Dendritic cell treated with granulocyte-macrophage colony-stimulating factor and Interleukin-4, amounts not matched to agents 40 ng/mL and 50 ng/mL, for 4 days (primary cell): Measurements from ENCODE around the gene ZNF844.

ENCODE experiments used
- H3K27ac Mint-ChIP-seq: one replicate; pipeline ENCODE4 v1.8.0; 2022; ENCODE audit warnings: mild to moderate bottlenecking, mixed read lengths
- H3K27me3 Mint-ChIP-seq: one replicate; pipeline ENCODE4 v1.8.0; 2022; ENCODE audit warnings: mild to moderate bottlenecking, mixed read lengths
- H3K36me3 Mint-ChIP-seq: one replicate; pipeline ENCODE4 v1.8.0; 2022; ENCODE audit warnings: low read depth, mixed read lengths
- H3K4me1 Mint-ChIP-seq: one replicate; pipeline ENCODE4 v1.8.0; 2022; ENCODE audit warnings: low read depth, mixed read lengths
- H3K4me3 Mint-ChIP-seq: one replicate; pipeline ENCODE4 v1.8.0; 2022; ENCODE audit warnings: mild to moderate bottlenecking, moderate library complexity, mixed read lengths
- H3K9me3 Mint-ChIP-seq: one replicate; pipeline ENCODE4 v1.8.0; 2022; ENCODE audit warnings: mixed read lengths
- intact Hi-C: fragments of 100-400 bp; cut with micrococcal nuclease; formaldehyde crosslinking; loops from one replicate; pipeline ENCODE4 v1.15.0; 2022

ZNF844 gene

GRCh38 chr19:12064590-12065538, at the start of gene ZNF844:
ZNF844 (plus strand) TSS chr19:12064731; CDS start chr19:12064874, 143 bp downstream.
- intact Hi-C loops: loop anchor here (1.0 to 2.0 kb wide), 2 partner anchors 28 to 30 kb away; partner anchors contain the start of gene ZNF433
- H3K9me3 Mint-ChIP-seq: peaks cover 33% of the 10 kb centered on the region
- H3K27ac Mint-ChIP-seq: peak within 1 kb of the TSS; percentile 96
- no peaks in the 10 kb centered on the region for H3K27me3 Mint-ChIP-seq
- H3K4me3 Mint-ChIP-seq: peak within 1 kb of the TSS; percentile 92
- peaks cover 52% of the 10 kb centered on the region for H3K36me3 Mint-ChIP-seq
- H3K4me1 Mint-ChIP-seq: peaks cover 21% of the 10 kb centered on the region

GRCh38 chr19:12015015-12015752, 49.3 kb upstream of the ZNF844 start:
- peaks cover 90% of the 10 kb centered on the region for H3K36me3 Mint-ChIP-seq
- peaks cover 82% of the 10 kb centered on the region for H3K9me3 Mint-ChIP-seq
- H3K4me3 Mint-ChIP-seq: no peak overlapping the region
- no peaks in the 10 kb centered on the region for H3K27me3 Mint-ChIP-seq
- no peak overlapping the region for H3K27ac Mint-ChIP-seq
- intact Hi-C loops: no loop called here
- H3K4me1 Mint-ChIP-seq: no peaks in the 10 kb centered on the region

GRCh38 chr19:12015753-12016116, 48.8 kb upstream of the ZNF844 start:
- intact Hi-C loops: no loop called here
- peaks cover 89% of the 10 kb centered on the region for H3K36me3 Mint-ChIP-seq
- no peaks in the 10 kb centered on the region for H3K4me1 Mint-ChIP-seq
- H3K9me3 Mint-ChIP-seq: peaks cover 82% of the 10 kb centered on the region
- no peak overlapping the region for H3K27ac Mint-ChIP-seq
- H3K4me3 Mint-ChIP-seq: no peak overlapping the region
- no peaks in the 10 kb centered on the region for H3K27me3 Mint-ChIP-seq

GRCh38 chr19:12034198-12034597, 30.3 kb upstream of the ZNF844 start:
- Mint-ChIP-seq H3K9me3 (no peaks in the 10 kb centered on the region), H3K27me3 (peaks cover 9% of the 10 kb centered on the region), H3K4me1 (peaks cover 26% of the 10 kb centered on the region), H3K4me3 (peak overlapping the region; percentile 79), H3K27ac (peak overlapping the region; percentile 87), H3K36me3 (peaks cover 28% of the 10 kb centered on the region)
- intact Hi-C loops: loop anchor here (2.0 kb wide), 1 partner anchor 19 kb away; the partner anchor contains the start of gene ZNF878

GRCh38 chr19:12034620-12035019, 29.9 kb upstream of the ZNF844 start:
- intact Hi-C loops: loop anchor here (1.0 to 2.0 kb wide), 2 partner anchors 18 to 30 kb away; partner anchors contain the start of genes ZNF844 and ZNF878
- H3K27ac Mint-ChIP-seq: peak overlapping the region; percentile 87
- H3K9me3 Mint-ChIP-seq: no peaks in the 10 kb centered on the region
- H3K4me1 Mint-ChIP-seq: peaks cover 26% of the 10 kb centered on the region
- H3K36me3 Mint-ChIP-seq: peaks cover 28% of the 10 kb centered on the region
- H3K4me3 Mint-ChIP-seq: peak overlapping the region; percentile 79
- H3K27me3 Mint-ChIP-seq: peaks cover 9% of the 10 kb centered on the region

GRCh38 chr19:12035220-12036172, 29.0 kb upstream of the ZNF844 start, which contains the start of gene ZNF433:
ZNF433 (minus strand) TSS chr19:12035679; CDS start chr19:12035539, 140 bp downstream.
- intact Hi-C loops: loop anchor here (1.0 to 2.0 kb wide), 2 partner anchors 17 to 29 kb away; partner anchors contain the start of genes ZNF844 and ZNF878
- Mint-ChIP-seq H3K27ac (peak within 1 kb of the TSS; percentile 87), H3K9me3 (no peaks in the 10 kb centered on the region), H3K36me3 (peaks cover 26% of the 10 kb centered on the region), H3K4me1 (peaks cover 26% of the 10 kb centered on the region), H3K27me3 (peaks cover 9% of the 10 kb centered on the region), H3K4me3 (peak within 1 kb of the TSS; percentile 96)

- Mint-ChIP-seq H3K4me3 (no peak overlapping the region), H3K36me3 (peaks cover 42% of the 10 kb centered on the region), H3K27me3 (no peaks in the 10 kb centered on the region), H3K4me1 (peaks cover 5% of the 10 kb centered on the region), H3K9me3 (peaks cover 43% of the 10 kb centered on the region), H3K27ac (no peak overlapping the region)
- intact Hi-C loops: no loop called here
Observed at GRCh38 chr19:12042893-12043292, 21.6 kb upstream of the ZNF844 start.

- Mint-ChIP-seq H3K4me3 (no peak overlapping the region), H3K36me3 (peaks cover 42% of the 10 kb centered on the region), H3K4me1 (peaks cover 5% of the 10 kb centered on the region), H3K27ac (no peak overlapping the region), H3K9me3 (peaks cover 43% of the 10 kb centered on the region), H3K27me3 (no peaks in the 10 kb centered on the region)
- intact Hi-C loops: no loop called here
Observed at GRCh38 chr19:12043752-12044422, 20.6 kb upstream of the ZNF844 start.

- Mint-ChIP-seq H3K27me3 (peaks cover 22% of the 10 kb centered on the region), H3K36me3 (peaks cover 35% of the 10 kb centered on the region), H3K9me3 (peaks cover 31% of the 10 kb centered on the region), H3K4me3 (no peak overlapping the region), H3K27ac (no peak overlapping the region), H3K4me1 (peaks cover 11% of the 10 kb centered on the region)
- intact Hi-C loops: no loop called here
Observed at GRCh38 chr19:12047868-12048267, 16.7 kb upstream of the ZNF844 start.

GRCh38 chr19:12052091-12052496, 12.4 kb upstream of the ZNF844 start:
- Mint-ChIP-seq H3K27ac (no peak overlapping the region), H3K36me3 (peaks cover under 1% of the 10 kb centered on the region), H3K9me3 (no peaks in the 10 kb centered on the region), H3K4me1 (peaks cover 22% of the 10 kb centered on the region), H3K27me3 (peaks cover 51% of the 10 kb centered on the region), H3K4me3 (peak overlapping the region; percentile 82)
- intact Hi-C loops: loop anchor here (2.0 to 10.0 kb wide), 3 partner anchors 17 to 167 kb away; partner anchors contain the start of genes ZNF433 and ZNF69

GRCh38 chr19:12052497-12053169, 11.9 kb upstream of the ZNF844 start, which contains the start of gene ZNF878:
ZNF878 (minus strand) TSS chr19:12052961; CDS start chr19:12052801, 160 bp downstream.
- H3K9me3 Mint-ChIP-seq: no peaks in the 10 kb centered on the region
- peaks cover 22% of the 10 kb centered on the region for H3K4me1 Mint-ChIP-seq
- H3K36me3 Mint-ChIP-seq: no peaks in the 10 kb centered on the region

GRCh38 chr19:12055784-12056183, 8.7 kb upstream of the ZNF844 start:
- H3K36me3 Mint-ChIP-seq: no peaks in the 10 kb centered on the region
- intact Hi-C loops: loop anchor here (5.0 to 10.0 kb wide), 2 partner anchors 93 to 171 kb away; partner anchors contain the start of gene ZNF69

More at GRCh38 chr19:12052497-12053169, 11.9 kb upstream of the ZNF844 start, which contains the start of gene ZNF878:
- intact Hi-C loops: loop anchor here (2.0 to 10.0 kb wide), 3 partner anchors 18 to 168 kb away; partner anchors contain the start of genes ZNF433 and ZNF69
- Mint-ChIP-seq H3K4me3 (peak within 1 kb of the TSS; percentile 82), H3K27ac (peak within 1 kb of the TSS; percentile 34), H3K27me3 (peaks cover 55% of the 10 kb centered on the region)

More at GRCh38 chr19:12055784-12056183, 8.7 kb upstream of the ZNF844 start:
- Mint-ChIP-seq H3K9me3 (no peaks in the 10 kb centered on the region), H3K4me3 (no peak overlapping the region), H3K4me1 (peaks cover 31% of the 10 kb centered on the region), H3K27ac (no peak overlapping the region), H3K27me3 (peaks cover 53% of the 10 kb centered on the region)
